ENCODE results near the gene CCM2.
"Not testable (repeated sequence)": the region's sequence is repeated elsewhere in the genome, so short reads cannot be mapped to it uniquely, and the experiment has no call there.

CCM2 gene

GRCh38 chr7:44980393-44981034 lies 19.5 kb upstream of the CCM2 start:
- no peak for DNase-seq

- DNase-seq = no peak
Measured at GRCh38 chr7:44981035-44981706, 18.8 kb upstream of the CCM2 start.

GRCh38 chr7:44982535-44982923 lies 17.5 kb upstream of the CCM2 start:
- DNase-seq = no peak

- DNase-seq = no peak
Measured at GRCh38 chr7:44982970-44983369, 17.0 kb upstream of the CCM2 start.

- no peak for DNase-seq
Measured at GRCh38 chr7:44983742-44984477, 16.1 kb upstream of the CCM2 start.

GRCh38 chr7:44984478-44984758 lies 15.6 kb upstream of the CCM2 start:
- DNase-seq = no peak

GRCh38 chr7:44985033-44985695 lies 14.8 kb upstream of the CCM2 start:
- DNase-seq = no peak

GRCh38 chr7:44985900-44986217 lies 14.1 kb upstream of the CCM2 start:
- DNase-seq = no peak

- peak; percentile 98 for DNase-seq
Measured at GRCh38 chr7:44986218-44987053, 13.6 kb upstream of the CCM2 start.

- DNase-seq = no peak
Measured at GRCh38 chr7:44987457-44987856, 12.5 kb upstream of the CCM2 start.

GRCh38 chr7:44987996-44988395 lies 12.0 kb upstream of the CCM2 start:
- DNase-seq = no peak

- DNase-seq = no peak
Measured at GRCh38 chr7:44988701-44989100, 11.3 kb upstream of the CCM2 start.

GRCh38 chr7:44989132-44989531 lies 10.9 kb upstream of the CCM2 start:
- DNase-seq = no peak

GRCh38 chr7:44990109-44991023 lies 9.6 kb upstream of the CCM2 start:
- DNase-seq = no peak

GRCh38 chr7:44992004-44992795 lies 7.8 kb upstream of the CCM2 start:
- not testable (repeated sequence) for DNase-seq

- DNase-seq = no peak
Measured at GRCh38 chr7:44994877-44995554, 5.0 kb upstream of the CCM2 start.

GRCh38 chr7:44995555-44996493 lies 4.2 kb upstream of the CCM2 start:
- no peak for DNase-seq

- DNase-seq = no peak
Measured at GRCh38 chr7:44998153-44998871, 1.7 kb upstream of the CCM2 start.

Measured in right kidney (tissue), 1 donor.